Stimulated activated CD8-positive, alpha-beta memory T cell treated with anti-CD3 and anti-CD28 coated beads, Interleukin-12 subunit alpha, Interleukin-12 subunit beta, amount 100 ng/mL, for 24 hours (primary cell): ENCODE data around the gene CNTFR.

Source experiments
- DNase-seq: peaks from one replicate; pipeline ENCODE4 v3.0.0-alpha.2; 2020; ENCODE audit errors: extremely low read depth

Gene CNTFR

DNA sequence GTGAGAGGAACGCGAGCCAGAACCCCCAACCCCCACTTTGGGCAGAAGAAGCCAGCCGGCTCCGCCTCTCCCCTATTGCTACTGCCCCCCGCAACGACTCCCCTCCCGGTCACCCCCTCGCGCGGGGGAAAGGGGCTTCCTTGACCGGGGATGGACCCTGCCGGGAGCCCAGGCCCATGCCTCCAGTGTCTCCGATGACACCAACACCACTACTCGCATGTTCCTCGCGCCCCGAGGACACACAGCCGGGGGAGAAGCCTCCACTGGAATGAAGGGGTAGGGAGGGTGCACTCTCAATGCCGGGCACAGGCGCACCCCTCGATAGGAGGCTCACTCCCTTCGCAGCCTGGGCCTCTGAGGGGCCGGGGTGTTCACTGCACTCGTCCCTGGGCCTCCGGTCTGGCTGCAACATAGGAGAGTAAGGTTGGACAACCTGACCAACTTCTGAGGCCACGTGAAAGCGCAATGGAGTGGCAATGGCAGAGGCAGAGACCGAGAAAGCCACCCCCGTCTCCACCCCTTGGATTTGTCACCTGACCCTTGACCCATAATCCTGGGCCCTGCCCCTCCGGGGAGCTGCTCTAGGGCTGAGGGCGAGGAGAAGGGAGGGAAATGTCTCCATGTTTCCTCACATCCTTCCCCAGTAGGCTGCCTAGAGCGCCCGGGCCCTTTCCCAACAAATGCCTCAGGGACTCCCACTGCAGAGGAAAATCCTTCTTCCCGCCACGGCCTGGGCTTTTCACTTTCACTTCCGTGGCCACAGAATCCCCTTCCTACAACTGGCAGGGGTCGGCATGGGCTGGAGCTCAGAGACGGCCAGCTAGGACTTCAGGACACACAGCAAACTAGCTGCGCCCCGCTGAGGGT, 1.1 kb upstream of the CNTFR start:
- no peak for DNase-seq

DNA sequence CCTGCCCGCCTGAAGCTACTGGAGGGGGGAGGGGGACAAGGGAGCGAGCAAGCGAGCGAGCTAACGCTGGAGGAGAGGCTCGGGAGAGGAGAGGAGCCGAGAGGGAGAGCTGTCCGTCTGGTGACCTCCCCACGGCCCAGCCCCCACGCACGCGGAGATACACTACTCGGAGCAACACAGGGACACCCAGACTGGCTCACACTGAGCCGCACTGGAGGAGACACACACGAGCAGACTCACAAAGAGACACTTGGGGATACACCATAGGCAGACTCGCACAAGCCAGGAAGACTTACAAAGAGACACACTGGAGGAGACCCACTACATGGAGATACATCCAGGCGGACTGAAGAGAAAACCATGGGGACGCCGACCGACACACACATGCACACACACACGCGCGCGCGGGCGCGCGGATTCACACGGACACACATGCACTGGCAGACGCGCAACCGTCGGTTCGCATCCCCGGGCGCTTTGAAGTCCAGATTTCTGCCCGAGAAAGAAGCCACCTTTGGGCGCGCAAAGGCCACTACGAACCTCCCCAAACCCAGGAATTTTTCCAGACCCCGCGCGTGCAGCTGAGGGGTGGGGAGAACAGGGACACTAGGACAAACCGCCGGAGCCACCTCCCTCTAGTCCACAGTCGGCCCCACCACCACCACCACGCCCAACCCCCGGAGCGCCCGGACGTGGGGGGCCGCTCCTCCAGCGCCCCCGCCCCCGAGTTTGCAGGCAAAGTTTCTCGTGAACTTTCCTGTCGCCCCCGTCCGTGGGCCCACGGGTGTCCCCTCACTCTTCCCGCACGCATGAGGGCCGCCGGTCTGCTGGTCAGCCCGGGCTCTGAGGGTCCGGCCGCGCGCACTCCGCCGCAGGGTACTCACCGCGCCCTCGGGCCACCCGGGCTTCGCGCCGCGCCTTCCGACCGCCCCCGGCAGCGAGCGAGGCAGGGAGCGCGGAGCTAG, 571 bp downstream of the CNTFR start:
- no peak for DNase-seq

DNA sequence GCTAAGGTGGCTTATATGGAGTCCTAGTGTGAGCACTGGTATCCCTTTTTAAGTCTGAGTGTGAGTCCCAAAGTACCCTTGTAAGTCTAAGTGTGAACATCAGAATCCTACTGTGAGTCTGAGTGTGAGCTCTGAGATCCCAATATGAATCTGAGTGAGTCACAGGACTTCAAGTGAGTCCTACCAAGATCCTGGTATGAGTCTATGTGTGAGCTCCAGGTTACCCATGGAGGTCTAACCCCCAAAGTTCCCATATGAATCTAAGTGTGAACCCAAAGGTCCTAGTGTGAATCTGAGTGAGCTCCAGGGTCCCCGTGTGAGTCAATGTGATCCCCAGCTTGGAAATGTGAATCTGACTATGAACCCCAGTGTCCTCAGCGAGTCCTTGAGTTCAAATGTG, 2.3 kb downstream of the CNTFR start:
- no peak for DNase-seq

DNA sequence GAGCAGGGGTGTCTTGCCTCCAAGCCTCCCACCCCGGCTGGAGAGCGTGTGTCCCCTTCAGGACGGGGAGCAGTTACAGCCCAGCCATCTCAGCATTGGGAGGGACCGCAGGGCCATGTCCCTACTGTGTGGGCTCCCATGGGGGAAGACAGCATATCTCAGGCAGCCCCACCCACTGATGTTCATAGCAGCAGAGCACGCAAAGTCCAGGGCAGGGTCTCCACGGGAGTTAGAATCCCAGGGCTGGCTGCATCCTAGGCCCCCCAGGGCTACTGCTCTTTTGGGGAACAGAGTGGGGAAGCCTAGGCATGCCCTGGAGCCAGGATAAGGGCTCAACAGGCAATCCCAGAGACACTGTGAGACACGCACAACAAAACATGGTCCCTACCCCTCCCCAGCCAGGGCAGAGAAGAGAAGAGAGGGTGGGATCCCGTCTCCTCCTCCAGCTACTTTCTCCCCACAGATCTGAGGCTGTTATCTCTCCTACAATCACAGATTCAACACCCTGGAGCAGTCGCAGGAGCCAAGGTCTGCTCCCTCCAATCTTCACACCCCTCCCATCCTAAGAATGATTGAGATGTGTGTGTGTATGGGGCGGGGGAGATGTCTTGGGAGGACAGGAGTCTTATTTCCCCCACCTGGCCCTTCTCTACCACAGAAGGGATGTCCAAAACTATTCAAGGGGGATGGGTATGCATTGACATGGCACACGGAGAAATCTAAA, 3.4 kb downstream of the CNTFR start:
- DNase-seq: no peak

DNA sequence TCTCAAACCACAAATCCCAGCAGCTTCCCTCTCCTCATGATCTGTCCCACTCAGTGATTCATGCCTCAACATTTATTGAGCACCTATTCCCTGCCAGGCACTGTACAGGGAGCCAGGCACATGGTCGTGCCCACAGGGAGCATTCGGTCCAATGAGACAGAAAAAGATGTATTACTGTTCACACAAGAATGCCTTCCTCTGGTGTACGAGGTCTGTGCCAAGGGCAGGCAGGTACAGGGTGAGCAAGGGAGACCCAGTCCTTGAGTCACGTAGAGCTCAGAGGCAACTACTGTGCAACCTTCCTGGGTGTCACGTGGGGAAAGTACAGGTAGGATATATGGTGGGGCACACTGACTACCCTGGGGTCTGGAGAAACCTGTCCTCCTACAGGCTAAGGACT, 4.6 kb downstream of the CNTFR start:
- no peak for DNase-seq

DNA sequence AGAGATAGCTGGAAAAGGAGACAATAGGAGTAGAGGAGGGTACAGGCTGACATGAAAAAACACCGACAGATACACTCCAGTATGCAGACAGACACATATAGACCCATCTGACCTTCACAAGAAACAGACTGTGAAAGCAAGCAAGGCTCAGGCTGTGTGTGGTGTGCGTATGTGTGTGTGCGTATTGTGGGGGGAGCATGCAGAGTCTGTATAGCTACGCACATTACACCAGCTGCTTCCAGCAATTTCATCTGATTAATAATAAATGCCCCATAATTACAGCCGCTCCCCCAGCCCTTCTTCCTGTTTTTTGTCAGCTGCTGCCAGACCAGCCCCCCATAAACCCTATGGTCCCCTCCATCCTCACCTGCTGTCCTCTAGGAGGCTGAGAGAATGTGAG, 6.7 kb downstream of the CNTFR start:
- DNase-seq: no peak

DNA sequence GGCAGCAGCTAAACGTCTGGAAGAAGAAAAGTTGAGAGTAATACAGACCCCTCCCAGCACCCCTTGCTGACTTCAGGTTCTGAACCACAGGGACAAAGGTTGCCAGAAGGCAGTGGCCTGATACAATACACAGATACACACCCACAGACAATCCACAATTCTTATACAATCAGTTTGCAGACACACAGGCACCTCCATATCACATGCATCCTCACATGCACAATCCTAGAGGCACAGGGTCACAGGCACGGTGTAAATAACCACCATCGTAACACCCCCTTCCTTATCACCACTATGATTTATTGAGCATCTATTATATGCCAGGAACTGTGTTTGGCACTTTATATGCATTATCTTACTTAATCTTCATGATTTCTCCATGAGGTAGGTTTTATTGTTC, 8.2 kb downstream of the CNTFR start:
- no peak for DNase-seq

DNA sequence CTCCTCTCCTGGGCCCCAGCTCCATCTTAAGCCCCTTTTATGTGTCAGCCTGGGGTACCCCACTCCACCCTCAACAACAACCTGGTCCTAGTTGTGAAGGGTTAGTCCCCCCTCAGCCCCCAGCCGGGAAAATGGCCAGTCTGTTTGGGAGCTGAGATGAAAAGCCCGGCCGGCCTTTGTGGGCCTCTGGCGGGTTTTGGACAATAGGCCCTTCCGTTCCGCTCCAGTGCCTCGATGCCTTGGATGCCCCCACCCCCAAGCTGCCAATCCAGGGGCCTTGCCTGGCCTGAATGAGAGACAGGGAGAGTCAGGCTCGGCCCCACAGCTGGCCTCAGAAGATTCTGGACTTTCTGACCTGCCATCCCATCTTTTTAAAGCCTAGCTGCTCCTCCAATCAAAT, 9.2 kb downstream of the CNTFR start:
- DNase-seq: no peak

DNA sequence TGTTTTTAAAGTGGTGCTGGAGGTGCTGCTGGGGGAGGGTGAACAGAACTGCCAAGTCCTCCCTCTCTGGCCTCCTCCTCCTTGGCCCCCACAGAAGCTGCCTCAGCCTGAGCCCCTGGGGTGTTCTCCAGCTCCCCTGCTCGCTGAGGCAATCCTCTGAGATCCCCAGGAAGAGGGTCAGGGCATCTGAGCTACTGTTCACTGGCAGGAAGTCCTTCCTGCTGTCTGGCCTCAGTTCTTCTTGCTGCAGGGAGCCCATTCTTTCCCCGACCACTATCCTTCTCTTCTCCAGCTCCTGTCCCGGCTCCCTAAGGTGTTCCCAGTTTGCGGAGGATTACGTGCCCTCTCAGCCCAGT, 9.7 kb downstream of the CNTFR start:
- DNase-seq: no peak

DNA sequence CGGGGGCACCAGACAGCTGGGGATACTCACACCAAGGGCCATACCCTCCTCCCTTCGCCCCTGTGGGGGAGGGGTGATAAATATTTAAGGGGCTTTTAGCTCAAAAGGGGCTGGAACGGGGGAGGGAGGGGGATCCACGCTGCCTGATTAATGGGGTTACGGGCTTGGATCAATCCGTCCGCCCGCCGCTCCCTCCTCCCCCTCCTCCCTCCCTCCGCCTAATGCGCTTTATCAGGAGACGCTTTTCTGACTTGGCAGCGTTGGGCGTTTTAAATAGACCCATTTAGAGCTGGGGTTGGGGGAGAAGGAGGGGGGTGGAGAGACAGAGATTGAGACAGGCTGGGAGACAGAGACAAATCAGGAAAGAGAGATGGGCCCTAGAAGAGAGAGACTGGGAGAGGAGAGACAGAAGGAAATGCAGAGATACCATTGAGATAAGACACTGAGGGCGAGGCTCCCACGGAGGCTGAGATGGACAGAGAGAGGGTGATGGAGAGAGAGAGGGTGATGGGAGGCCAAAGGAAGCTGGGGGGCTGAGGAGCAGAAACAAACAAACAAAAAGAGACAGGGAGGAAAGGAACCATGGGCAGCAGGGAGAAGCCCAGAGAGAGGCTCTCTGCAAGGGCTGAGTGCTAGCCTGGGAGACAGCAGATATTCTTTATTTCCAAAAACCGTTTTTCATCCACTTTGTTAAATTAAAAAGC, 10.3 kb downstream of the CNTFR start:
- no peak for DNase-seq

DNA sequence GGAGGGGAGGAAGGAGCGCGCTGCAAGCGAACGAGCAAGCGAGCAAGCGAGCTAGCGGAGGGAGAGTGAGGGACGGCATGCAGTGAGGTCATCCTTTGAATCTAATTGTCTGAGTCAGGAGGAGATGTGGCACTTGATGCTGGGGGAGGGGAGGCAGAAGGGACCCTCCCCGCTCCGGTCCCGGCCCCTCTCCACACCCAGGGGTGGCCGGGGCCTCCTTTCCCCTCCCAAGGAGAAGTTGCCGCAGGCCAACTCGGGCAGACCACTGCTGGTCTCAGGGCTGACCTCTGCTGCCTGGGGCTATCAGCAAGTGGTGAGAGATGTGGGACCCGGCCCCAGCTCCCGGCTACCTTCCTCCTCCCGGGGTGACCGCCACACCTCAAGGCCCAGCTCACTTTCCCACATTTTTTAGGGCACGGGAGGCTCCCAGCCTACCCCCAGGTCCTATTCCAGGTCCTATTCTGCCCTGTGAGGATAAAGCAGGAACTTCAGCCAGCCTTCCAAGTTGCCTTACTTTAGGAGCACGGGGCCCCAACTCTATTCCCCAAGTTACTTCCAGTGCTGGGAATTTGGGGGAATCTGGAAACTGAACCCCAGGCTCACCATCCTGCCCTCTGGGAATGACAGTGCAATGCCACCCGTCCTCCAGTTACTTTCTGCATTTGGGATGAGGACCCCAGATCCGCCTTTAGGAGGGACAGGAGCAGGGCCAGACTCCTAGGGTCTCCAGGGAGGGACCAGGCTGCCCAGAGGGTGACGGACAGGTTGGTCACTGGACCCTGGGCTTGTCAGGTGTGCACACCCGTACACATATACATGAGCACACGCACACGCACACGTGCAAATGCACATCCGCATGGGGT, 11.1 kb downstream of the CNTFR start:
- DNase-seq: no peak

DNA sequence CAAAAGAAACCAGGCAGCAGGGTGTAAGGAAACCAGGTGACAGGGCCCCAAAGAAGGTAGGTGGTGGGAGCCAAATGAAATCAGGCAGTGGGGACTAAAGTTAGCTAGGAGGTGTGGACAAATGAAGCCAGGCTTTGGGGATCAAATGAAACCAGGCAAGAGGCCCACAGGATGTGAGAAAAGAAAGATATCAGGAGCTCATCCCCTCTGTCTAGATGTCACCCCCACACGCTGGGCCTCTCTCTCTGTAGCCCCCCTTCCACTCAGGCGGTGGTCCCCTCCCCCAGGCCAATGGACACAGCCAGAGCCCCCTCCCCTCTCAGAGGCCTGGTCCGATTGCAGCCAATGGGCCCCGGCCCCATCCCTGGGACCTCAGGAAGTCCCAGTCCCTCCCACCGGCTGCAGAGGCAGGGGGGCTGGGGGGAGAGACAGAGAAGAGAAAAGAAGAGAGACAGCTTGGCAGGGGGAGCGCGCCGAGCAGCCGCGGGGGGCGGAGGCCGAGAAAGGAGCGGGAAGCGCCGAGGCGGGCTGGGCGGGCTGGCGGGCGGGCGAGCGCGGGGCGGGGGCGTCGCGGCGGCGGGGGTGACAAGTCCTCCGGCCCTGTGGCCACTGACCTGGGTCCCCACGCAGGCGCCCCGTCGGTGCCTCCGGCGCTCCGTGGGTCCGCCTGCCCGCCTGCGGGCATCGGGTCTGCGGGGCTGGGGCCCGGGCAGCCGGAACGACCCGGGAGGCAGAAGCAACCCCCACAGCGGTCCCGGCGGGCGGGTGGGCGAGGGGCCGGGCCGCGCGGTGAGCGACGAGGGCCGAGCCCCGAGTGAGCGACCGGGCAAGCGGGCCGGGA, 11.9 kb downstream of the CNTFR start:
- no peak for DNase-seq

DNA sequence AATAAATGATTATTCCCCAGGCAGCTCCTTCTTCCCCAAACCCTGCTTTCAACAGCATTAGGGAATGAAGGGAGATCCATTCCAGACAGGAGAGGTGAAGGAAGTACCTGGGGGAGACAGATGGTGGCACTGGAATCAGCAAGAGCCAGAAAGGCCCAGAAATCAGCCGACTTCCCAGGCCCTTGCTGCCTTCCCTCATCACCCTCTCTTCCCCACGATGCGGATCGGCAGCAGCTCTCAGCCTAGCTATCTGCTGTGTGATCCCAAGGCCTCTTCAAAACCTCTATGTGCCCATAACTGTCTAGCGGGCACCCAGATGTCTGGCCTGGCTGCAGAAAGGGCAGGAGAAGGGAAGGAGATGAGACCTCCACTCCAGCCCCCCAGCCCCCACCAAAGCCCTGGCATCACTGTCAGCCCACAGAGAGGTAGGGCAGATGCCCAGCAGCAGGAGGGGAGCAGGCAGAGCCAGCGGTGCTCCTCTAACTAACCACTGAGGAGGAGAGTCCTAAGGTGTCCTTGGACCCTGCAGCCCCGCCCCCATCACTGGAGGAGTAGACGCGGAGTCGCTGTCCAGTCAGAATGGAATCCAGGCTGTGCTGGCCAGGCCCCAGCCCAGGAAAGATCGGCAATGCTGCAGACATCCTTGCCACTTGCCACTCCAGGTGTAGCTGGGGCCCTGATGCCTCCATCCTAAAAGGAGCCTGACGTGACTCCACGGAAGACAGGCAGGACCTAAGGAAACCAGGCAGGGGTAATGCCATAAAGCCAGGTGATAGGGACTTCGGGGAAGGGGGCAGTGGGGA, 12.7 kb downstream of the CNTFR start:
- DNase-seq: no peak

DNA sequence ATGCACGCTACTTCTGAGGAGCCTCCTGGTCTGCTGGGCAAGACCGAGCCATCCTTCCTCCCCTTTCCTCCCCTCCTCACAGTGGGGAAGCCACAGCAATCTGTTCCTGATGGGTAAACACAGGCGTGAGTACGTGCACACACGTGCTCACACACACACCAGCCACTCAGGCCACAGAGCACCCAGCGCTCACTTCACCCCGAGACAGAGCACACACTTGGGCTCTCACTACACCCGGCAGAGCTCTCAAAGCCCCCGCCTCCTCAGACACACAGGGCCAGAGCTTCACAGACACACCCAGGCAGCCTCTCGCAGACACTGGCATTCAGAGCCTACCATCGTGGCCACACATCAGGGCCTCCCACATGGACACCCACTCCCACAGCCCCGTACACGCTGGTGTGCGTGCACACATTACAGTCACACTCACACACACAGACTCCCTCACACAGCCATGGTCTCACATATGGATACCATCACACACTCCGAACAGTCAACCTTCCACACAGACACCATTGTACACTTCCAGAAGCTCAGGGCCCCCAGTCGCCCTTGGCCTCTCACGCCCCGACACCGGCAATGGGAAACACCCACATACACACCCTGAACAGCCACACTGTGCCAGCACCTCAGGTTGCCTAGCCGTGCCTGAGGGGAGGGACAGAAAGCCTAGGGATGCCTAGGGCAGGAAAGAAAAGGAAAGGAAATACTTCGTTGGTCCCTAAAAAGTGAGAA, 13.5 kb downstream of the CNTFR start:
- DNase-seq: no peak

DNA sequence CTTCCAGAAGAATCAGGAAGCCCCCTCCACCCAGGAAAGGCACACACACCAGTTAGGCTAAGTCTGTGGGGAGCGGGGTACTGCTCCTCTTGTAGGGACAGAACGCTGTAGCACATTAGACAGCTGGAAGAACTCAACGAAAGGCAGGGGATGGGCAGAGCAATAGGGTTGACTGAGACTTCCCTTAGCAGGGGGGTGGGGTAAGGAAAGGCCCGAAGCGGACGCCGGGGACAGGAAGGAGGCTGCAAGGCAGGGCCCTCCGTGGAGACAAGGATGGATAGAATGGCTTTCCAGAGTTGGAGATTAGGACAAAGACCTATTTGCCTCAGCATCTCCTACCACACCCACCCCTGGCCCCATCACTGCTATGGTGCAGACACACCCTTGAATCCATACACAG, 14.3 kb downstream of the CNTFR start:
- DNase-seq: no peak

DNA sequence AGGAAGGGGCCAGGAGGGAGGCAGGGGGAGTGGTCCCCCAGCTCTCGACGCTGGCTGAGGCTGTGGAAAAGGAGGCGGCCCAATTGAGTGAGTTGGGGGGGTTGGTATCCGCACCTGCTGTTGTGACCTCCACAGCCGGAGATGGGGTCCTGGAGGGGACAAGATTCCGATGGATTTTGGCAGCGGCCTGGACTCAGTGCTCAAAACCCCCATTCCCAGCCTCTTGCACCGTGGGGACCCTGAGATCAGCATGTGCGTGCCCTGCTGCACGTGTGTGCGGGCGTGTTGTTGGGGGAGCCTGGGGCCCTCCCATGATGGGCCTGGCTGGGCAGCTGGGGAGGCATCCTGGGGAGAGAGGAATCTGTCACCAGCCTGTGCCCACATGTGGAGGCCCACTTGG, 15.0 kb downstream of the CNTFR start:
- DNase-seq: no peak

DNA sequence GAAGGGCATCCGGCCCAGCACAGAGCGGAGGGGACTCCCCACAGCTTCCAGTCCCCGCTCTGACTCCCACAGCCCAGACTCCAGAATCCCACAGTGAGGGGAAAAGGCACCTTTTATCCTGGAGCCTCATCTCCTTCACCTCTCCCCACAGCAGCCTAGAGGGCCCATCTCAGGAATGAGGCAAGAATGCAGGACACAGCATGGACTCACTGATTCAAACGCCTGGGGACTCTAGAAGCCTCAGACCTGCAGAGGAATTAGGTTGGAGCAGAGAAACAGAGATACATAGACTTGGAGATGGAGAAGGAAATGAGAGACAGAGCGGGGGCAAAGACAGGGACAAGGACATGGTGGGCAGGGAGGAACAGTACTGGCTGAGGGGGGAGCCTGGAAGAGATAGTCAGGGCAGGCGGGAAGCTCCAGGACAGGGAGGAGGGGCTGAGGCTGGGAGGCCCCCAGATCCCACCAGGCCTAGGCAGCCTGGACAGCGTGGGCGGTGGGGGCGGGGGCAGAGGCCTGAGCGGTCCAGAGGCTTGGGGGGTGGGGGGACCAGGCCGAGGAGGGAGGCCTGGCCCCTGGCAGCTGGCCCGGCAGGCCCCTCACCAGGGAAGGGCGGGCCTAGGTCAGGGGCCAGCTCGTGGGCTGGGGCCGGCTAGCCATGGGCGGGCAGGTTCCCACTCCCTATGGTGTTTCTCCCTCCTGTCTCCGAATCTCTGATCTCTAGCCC, 15.8 kb downstream of the CNTFR start:
- DNase-seq: no peak

DNA sequence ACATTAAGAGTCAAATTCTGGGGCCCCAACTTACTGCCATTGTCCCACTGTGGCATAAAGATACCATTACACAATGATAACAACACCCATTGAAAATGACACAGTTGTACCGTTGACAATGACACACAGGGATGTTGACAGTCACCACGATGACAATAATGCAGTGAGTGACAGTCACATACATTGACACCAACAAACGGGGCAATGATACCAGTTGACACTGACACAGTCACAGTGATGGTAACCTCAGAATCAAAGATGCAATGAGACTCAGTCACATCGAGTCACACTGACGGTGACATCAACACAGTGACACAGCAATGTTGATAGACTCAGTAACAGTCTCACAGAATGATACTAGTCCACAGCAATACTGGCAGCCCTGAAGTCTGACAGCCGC, 16.9 kb downstream of the CNTFR start:
- DNase-seq: no peak
